Fibroblast of villous mesenchyme (primary cell): ENCODE measurements around the gene EPHA2. TPM values are rescaled to one million over a fixed set of nuclear protein-coding genes. Genes with fewer than 3 reads are reported as not detected.
A peak's percentile ranks its signal among the peaks of the same experiment; 100 is the strongest.

Experiments used
- DNase-seq: peaks from one replicate; pipeline ENCODE4 v3.0.0-alpha.2; 2010; ENCODE audit warnings: low read depth
- H3K4me3 ChIP-seq: 2 replicates; pipeline ENCODE4 v1.5.1; 2011; ENCODE audit warnings: low read depth, mild to moderate bottlenecking, low read length
- total RNA-seq: library from RNA; depleted of rRNA; stranded (reverse); fragments of >200 nt; gene quantifications from 2 replicates; pipeline ENCODE4 v1.2.3, GENCODE V29; 2012
- TF ChIP-seq, protein P1 (sequence below): IDR thresholded peaks from 2 replicates; pipeline ENCODE4 v1.5.1; 2012; ENCODE audit warnings: low read depth, mild to moderate bottlenecking, low read length; ENCODE audit not compliant: insufficient read depth

Gene EPHA2
- total RNA-seq, 1 donor, result 104 TPM

DNA sequence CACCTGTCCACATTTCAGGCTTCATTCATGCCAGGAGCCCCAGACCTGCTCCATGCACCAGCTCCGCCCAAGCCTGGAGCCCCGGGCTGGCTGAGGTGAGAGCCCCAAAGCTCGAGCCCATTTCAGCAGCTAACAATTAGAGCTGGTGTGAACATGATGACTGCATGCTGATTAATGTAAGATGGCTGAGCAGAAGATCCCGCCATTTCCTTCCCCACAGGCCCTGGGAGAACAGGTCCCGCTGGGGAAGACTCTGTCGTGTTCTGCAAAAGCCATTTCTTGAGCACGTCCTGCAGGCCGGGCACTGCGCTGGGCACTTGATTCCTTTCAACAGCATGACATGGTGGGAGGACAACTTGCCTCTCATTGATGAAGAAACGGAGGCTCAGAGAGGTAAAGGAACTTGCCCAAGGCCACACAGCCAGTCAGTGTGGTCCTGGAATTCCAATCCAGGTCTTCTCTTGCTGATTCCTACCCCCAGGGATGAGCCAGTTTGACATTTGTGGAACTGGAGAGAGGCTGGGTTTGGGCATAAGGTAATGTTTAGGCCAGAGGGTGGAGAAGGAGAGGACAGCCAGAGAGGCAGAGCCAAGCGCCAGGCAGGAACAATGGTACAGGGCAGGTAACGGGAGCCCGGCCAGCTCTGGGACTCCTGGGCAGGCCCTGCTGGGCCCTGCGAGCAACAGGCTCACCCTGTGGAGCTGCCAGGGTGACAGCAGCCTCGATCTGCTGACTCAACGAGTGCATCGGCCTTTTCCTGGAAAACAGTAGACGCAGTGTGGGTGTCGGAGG is 28.1 kb upstream of the EPHA2 start:
- TF ChIP-seq, protein P1, sequence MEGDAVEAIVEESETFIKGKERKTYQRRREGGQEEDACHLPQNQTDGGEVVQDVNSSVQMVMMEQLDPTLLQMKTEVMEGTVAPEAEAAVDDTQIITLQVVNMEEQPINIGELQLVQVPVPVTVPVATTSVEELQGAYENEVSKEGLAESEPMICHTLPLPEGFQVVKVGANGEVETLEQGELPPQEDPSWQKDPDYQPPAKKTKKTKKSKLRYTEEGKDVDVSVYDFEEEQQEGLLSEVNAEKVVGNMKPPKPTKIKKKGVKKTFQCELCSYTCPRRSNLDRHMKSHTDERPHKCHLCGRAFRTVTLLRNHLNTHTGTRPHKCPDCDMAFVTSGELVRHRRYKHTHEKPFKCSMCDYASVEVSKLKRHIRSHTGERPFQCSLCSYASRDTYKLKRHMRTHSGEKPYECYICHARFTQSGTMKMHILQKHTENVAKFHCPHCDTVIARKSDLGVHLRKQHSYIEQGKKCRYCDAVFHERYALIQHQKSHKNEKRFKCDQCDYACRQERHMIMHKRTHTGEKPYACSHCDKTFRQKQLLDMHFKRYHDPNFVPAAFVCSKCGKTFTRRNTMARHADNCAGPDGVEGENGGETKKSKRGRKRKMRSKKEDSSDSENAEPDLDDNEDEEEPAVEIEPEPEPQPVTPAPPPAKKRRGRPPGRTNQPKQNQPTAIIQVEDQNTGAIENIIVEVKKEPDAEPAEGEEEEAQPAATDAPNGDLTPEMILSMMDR, result no peak
- H3K4me3 ChIP-seq, result no peak overlapping the region
- no peak for DNase-seq

- no peak overlapping the region for H3K4me3 ChIP-seq
- TF ChIP-seq, protein P1, result no peak
- DNase-seq, result peak; percentile 54
Observed at GRCh38 chr1:16183179-16183578, 27.3 kb upstream of the EPHA2 start.

DNA sequence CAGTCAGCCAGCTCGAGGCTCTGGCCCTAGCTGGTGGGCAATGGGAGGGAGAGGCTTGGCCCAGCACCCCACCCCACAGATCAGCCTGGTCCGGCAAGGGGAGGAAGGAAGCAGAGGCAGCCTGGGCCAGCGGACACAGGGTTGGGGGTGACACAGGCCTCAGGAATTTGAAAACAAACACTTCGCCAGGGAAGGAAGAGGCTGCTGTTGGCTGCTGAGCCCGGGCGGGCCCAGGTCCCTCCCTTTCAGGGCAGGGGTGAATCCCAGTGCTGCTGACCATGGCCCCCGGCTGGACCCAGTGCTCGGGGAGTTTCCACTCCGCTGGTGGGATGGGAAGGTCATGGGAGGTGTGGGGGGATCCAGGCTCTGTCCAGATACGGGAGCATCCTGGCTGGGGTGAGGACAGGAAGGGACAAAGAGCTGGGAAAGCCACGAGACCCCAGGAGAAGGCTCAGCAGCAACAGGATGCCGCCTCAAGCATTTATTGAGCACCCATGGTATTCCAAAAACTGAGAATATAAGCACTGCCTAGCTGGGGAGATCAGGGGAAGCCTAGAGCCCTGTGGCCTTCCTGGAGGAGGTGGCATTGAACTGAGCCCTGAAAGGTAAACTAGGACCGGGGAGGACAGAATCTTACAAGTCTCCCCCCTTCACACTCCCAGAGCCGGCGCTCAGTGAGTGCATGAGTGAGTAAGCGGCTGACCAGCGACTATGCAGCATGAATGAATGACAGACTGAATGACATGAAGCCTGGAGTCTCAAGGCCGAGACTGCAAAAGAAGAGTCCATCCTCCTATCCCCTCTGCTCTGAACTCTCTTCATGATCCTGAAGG is 26.2 kb upstream of the EPHA2 start:
- TF ChIP-seq, protein P1, result no peak
- H3K4me3 ChIP-seq, result no peak overlapping the region

GRCh38 chr1:16180291-16180824 is 24.5 kb upstream of the EPHA2 start:
- no peak overlapping the region for H3K4me3 ChIP-seq
- TF ChIP-seq, protein P1, result no peak
- no peak for DNase-seq

More for the DNA sequence above, 26.2 kb upstream of the EPHA2 start:
- peak; percentile 92 for DNase-seq

- DNase-seq, result peak; percentile 80
- TF ChIP-seq, protein P1, result no peak
- no peak overlapping the region for H3K4me3 ChIP-seq
Observed at GRCh38 chr1:16178596-16179497, 23.0 kb upstream of the EPHA2 start.

GRCh38 chr1:16177306-16177705 is 21.4 kb upstream of the EPHA2 start:
- DNase-seq, result no peak
- H3K4me3 ChIP-seq, result no peak overlapping the region
- TF ChIP-seq, protein P1, result no peak
